Neuronal stem cell (in vitro differentiated cells): Measurements from ENCODE around the gene RSPO3.
"Not testable (repeated sequence)": the region's sequence is repeated elsewhere in the genome, so short reads cannot be mapped to it uniquely, and the experiment has no call there.

ENCODE experiments used
- DNase-seq: peaks from one replicate; pipeline ENCODE4 v3.0.0-alpha.2; 2013; ENCODE audit warnings: low spot score
- H2AFZ ChIP-seq: one replicate; pipeline ENCODE4 v1.6.1; 2013; ENCODE audit warnings: mild to moderate bottlenecking, low read length, inconsistent platforms
- H2AK5ac ChIP-seq: 2 replicates; pipeline ENCODE4 v1.6.1; 2013; ENCODE audit warnings: low read depth, mild to moderate bottlenecking, inconsistent platforms, low read length, moderate library complexity, mixed read lengths
- H2BK120ac ChIP-seq: 2 replicates; pipeline ENCODE4 v1.6.1; 2013; ENCODE audit warnings: low read depth, mild to moderate bottlenecking, inconsistent platforms, low read length, moderate library complexity, mixed read lengths
- H2BK12ac ChIP-seq: one replicate; pipeline ENCODE4 v1.6.1; 2013; ENCODE audit warnings: low read length, inconsistent platforms
- H2BK15ac ChIP-seq: 2 replicates; pipeline ENCODE4 v1.6.1; 2013; ENCODE audit warnings: mild to moderate bottlenecking, low read length, inconsistent platforms, mixed read lengths
- H2BK5ac ChIP-seq: one replicate; pipeline ENCODE4 v1.6.1; 2013; ENCODE audit warnings: inconsistent platforms, mild to moderate bottlenecking, low read length, moderate library complexity
- H3K14ac ChIP-seq: one replicate; pipeline ENCODE4 v1.6.1; 2013; ENCODE audit warnings: low read length, inconsistent platforms
- H3K18ac ChIP-seq: 2 replicates; pipeline ENCODE4 v1.6.1; 2013; ENCODE audit warnings: low read length, inconsistent platforms
- H3K23ac ChIP-seq: 2 replicates; pipeline ENCODE4 v1.6.1; 2013; ENCODE audit warnings: low read depth, mild to moderate bottlenecking, mixed read lengths, low read length, inconsistent platforms; ENCODE audit not compliant: poor library complexity
- H3K27ac ChIP-seq: replicated peaks from 3 replicates; pipeline ENCODE4 v1.5.1; 2013; ENCODE audit warnings: low read length, inconsistent platforms
- H3K27me3 ChIP-seq, 3 experiments: 2 replicates each; pipeline ENCODE4 v1.6.1; 2013; ENCODE audit warnings: low read length in 3 of 3, mild to moderate bottlenecking in 2 of 3, inconsistent platforms in 1 of 3, low read depth in 1 of 3, mixed read lengths in 1 of 3, moderate library complexity in 1 of 3; ENCODE audit not compliant: control insufficient read depth in 3 of 3, insufficient read depth in 3 of 3
- H3K36me3 ChIP-seq, 2 donors: replicated peaks in 1 of 2; 2 replicates each; pipeline ENCODE4 v1.6.1; 2013; ENCODE audit warnings: low read length in 2 of 2; ENCODE audit not compliant: control insufficient read depth in 2 of 2, insufficient read depth in 2 of 2
- H3K4ac ChIP-seq: 2 replicates; pipeline ENCODE4 v1.6.1; 2013; ENCODE audit warnings: inconsistent platforms, mild to moderate bottlenecking, low read length, moderate library complexity
- H3K4me1 ChIP-seq, 2 donors: 1 replicate in 1 of 2; 2 replicates in 1 of 2; pipeline ENCODE4 v1.6.1; 2013; ENCODE audit warnings: low read length in 2 of 2, low read depth in 1 of 2; ENCODE audit not compliant: control insufficient read depth in 2 of 2, insufficient read depth in 1 of 2
- H3K4me2 ChIP-seq: one replicate; pipeline ENCODE4 v1.6.1; 2013; ENCODE audit warnings: mild to moderate bottlenecking, low read length, inconsistent platforms; ENCODE audit not compliant: insufficient read depth, poor library complexity, severe bottlenecking
- H3K4me3 ChIP-seq, 2 donors: 2 replicates each; pipeline ENCODE4 v1.5.1; 2013; ENCODE audit warnings: low read length in 2 of 2, mild to moderate bottlenecking in 2 of 2, inconsistent platforms in 1 of 2, moderate library complexity in 1 of 2
- H3K79me1 ChIP-seq: one replicate; pipeline ENCODE4 v1.6.1; 2013; ENCODE audit warnings: low read depth, mild to moderate bottlenecking, inconsistent platforms, low read length, moderate library complexity
- H3K9ac ChIP-seq: one replicate; pipeline ENCODE4 v1.6.1; 2013; ENCODE audit warnings: mild to moderate bottlenecking, low read depth, low read length, inconsistent platforms; ENCODE audit not compliant: poor library complexity
- H3K9me3 ChIP-seq, 2 donors: replicated peaks in 1 of 2; 2 replicates each; pipeline versions ENCODE3 to v1.6.1; 2013; ENCODE audit warnings: low read length in 2 of 2, mild to moderate bottlenecking in 2 of 2, inconsistent platforms in 1 of 2, low read depth in 1 of 2, mixed read lengths in 1 of 2, moderate library complexity in 1 of 2; ENCODE audit not compliant: control insufficient read depth in 2 of 2, insufficient read depth in 1 of 2
- H4K8ac ChIP-seq: one replicate; pipeline ENCODE4 v1.6.1; 2013; ENCODE audit warnings: low read depth, mild to moderate bottlenecking, inconsistent platforms, low read length, moderate library complexity
- H4K91ac ChIP-seq: one replicate; pipeline ENCODE4 v1.6.1; 2013; ENCODE audit warnings: low read length, low read depth, mild to moderate bottlenecking, inconsistent platforms; ENCODE audit not compliant: poor library complexity
- WGBS, 2 donors: extraction: QIAGEN DNeasy Blood & Tissue Kit; methylation state at CpG; one replicate each; pipeline ENCODE4 v1.1.7; 2013; ENCODE audit warnings: missing lambda C conversion rate in 2 of 2, mixed read lengths in 1 of 2; ENCODE audit not compliant: insufficient read length in 2 of 2, insufficient replicate concordance in 1 of 2; ENCODE audit errors: extremely low coverage in 2 of 2; 5-methylcytosine and 5-hydroxymethylcytosine counted together

RSPO3 gene

GRCh38 chr6:127214032-127214431 is 95.6 kb downstream of the RSPO3 start:
- H3K4me3 ChIP-seq, H3K36me3 ChIP-seq, DNase-seq, H2BK5ac ChIP-seq, H3K27me3 ChIP-seq, H2AK5ac ChIP-seq, H3K14ac ChIP-seq, H3K4ac ChIP-seq, H3K9ac ChIP-seq, H4K8ac ChIP-seq, H2BK120ac ChIP-seq, H3K4me1 ChIP-seq, H3K79me1 ChIP-seq, H2BK15ac ChIP-seq, H4K91ac ChIP-seq, H3K4me2 ChIP-seq, H2AFZ ChIP-seq, H2BK12ac ChIP-seq, H3K23ac ChIP-seq, H3K9me3 ChIP-seq, H3K18ac ChIP-seq, H3K27ac ChIP-seq: not testable (repeated sequence)
- no CpG with 5 or more reads among the region's 13 CpGs for WGBS, 2 donors

GRCh38 chr6:127214531-127214930 is 96.1 kb downstream of the RSPO3 start:
- H3K23ac ChIP-seq, result not testable (repeated sequence)

GRCh38 chr6:127215931-127216330 is 97.5 kb downstream of the RSPO3 start:
- WGBS, 2 donors, result no CpG with 5 or more reads among the region's 1 CpG
- no peak overlapping the region for H3K18ac ChIP-seq
- no peak overlapping the region for H2AFZ ChIP-seq
- no peak overlapping the region for H3K4me2 ChIP-seq
- no peaks in the 10 kb centered on the region for H3K9me3 ChIP-seq
- peaks cover 0 to 5% (median 0%) of the 10 kb centered on the region in 3 experiments for H3K27me3 ChIP-seq
- H4K91ac ChIP-seq, result no peak overlapping the region
- H3K27ac ChIP-seq, result no peak overlapping the region
- no peaks in the 10 kb centered on the region for H3K79me1 ChIP-seq
- no peak overlapping the region for H3K4me3 ChIP-seq
- H2BK120ac ChIP-seq, result no peak overlapping the region
- H3K23ac ChIP-seq, result no peak overlapping the region
- no peaks in the 10 kb centered on the region for H3K36me3 ChIP-seq
- no peak overlapping the region for H4K8ac ChIP-seq
- H2BK15ac ChIP-seq, result no peak overlapping the region
- DNase-seq, result no peak
- no peak overlapping the region for H3K4ac ChIP-seq
- H2AK5ac ChIP-seq, result no peak overlapping the region
- H2BK12ac ChIP-seq, result no peak overlapping the region
- peaks cover 0 to 2% of the 10 kb centered on the region in 2 donors for H3K4me1 ChIP-seq
- no peak overlapping the region for H3K14ac ChIP-seq
- H3K9ac ChIP-seq, result no peak overlapping the region
- no peak overlapping the region for H2BK5ac ChIP-seq

More at GRCh38 chr6:127214531-127214930, 96.1 kb downstream of the RSPO3 start:
- H3K27ac ChIP-seq, H3K18ac ChIP-seq, H4K8ac ChIP-seq, H3K79me1 ChIP-seq, DNase-seq, H3K4ac ChIP-seq, H3K4me2 ChIP-seq, H4K91ac ChIP-seq, H3K27me3 ChIP-seq, H3K4me1 ChIP-seq, H2BK12ac ChIP-seq, H2AFZ ChIP-seq, H3K4me3 ChIP-seq, H3K36me3 ChIP-seq, H3K14ac ChIP-seq, H2BK15ac ChIP-seq, H2BK120ac ChIP-seq, H3K9me3 ChIP-seq, H3K9ac ChIP-seq, H2AK5ac ChIP-seq, H2BK5ac ChIP-seq: not testable (repeated sequence)
- WGBS, 2 donors, result no CpG with 5 or more reads among the region's 31 CpGs

GRCh38 chr6:127216810-127217789 is 98.6 kb downstream of the RSPO3 start:
- Histone ChIP-seq H2BK12ac (no peak overlapping the region), H3K9me3 (no peaks in the 10 kb centered on the region), H3K14ac (no peak overlapping the region), H4K91ac (no peak overlapping the region), H3K4me1 (peaks cover 0 to 2% of the 10 kb centered on the region in 2 donors), H3K4ac (no peak overlapping the region), H2AFZ (no peak overlapping the region), H3K4me3 (no peak overlapping the region), H3K18ac (no peak overlapping the region), H2AK5ac (no peak overlapping the region), H3K9ac (no peak overlapping the region), H3K4me2 (no peak overlapping the region), H3K79me1 (no peaks in the 10 kb centered on the region), H2BK15ac (no peak overlapping the region), H2BK5ac (no peak overlapping the region), H3K27ac (no peak overlapping the region), H3K23ac (no peak overlapping the region), H4K8ac (no peak overlapping the region), H3K27me3 (peaks cover 0 to 5% (median 0%) of the 10 kb centered on the region in 3 experiments), H3K36me3 (no peaks in the 10 kb centered on the region), H2BK120ac (no peak overlapping the region)
- no CpG with 5 or more reads among the region's 2 CpGs for WGBS, 2 donors
- DNase-seq, result no peak
